D721Med (cell line): ENCODE measurements around the gene TBC1D1.

Source experiments
- DNase-seq: peaks from one replicate; pipeline ENCODE4 v3.0.0; 2011; ENCODE audit warnings: low spot score; ENCODE audit not compliant: insufficient read length
- FAIRE-seq: peaks from 2 replicates; lab custom pipeline; 2011; peaks lifted over from hg19 to GRCh38; lab: Jason Lieb, UNC
- CTCF ChIP-seq: IDR thresholded peaks from 2 replicates; pipeline ENCODE4 v1.5.1; 2012; ENCODE audit warnings: mild to moderate bottlenecking, control low read depth; ENCODE audit not compliant: insufficient read depth; ENCODE audit errors: missing control alignments

The TBC1D1 gene

GRCh38 chr4:37995981-37996775 lies 105.3 kb downstream of the TBC1D1 start:
- no peak for TF ChIP-seq CTCF
- DNase-seq (no peak), FAIRE-seq (no peak)

GRCh38 chr4:37998226-37998625 lies 107.3 kb downstream of the TBC1D1 start:
- DNase-seq (no peak), FAIRE-seq (no peak)
- TF ChIP-seq CTCF, result no peak

- FAIRE-seq (no peak), DNase-seq (no peak)
- TF ChIP-seq CTCF, result no peak
These were observed 108.3 kb downstream of the TBC1D1 start for GRCh38 chr4:37999000-37999716.

GRCh38 chr4:37999965-38000364 lies 109.1 kb downstream of the TBC1D1 start:
- DNase-seq, result no peak
- TF ChIP-seq CTCF, result no peak
- FAIRE-seq, result no peak

- FAIRE-seq (no peak), DNase-seq (no peak)
- no peak for TF ChIP-seq CTCF
These were observed 111.0 kb downstream of the TBC1D1 start for GRCh38 chr4:38001927-38002326.

GRCh38 chr4:38002451-38003071 lies 111.7 kb downstream of the TBC1D1 start:
- no peak for DNase-seq
- FAIRE-seq, result no peak
- no peak for TF ChIP-seq CTCF
